HG02642 (cell line): ENCODE measurements around the gene FANCC.

Source experiments
- ATAC-seq: cut with Tn5 transposase; IDR thresholded peaks from one replicate; pipeline ENCODE4 v1.9.1; 2021; ENCODE audit warnings: mild to moderate bottlenecking; ENCODE audit not compliant: unreplicated experiment, poor library complexity

The FANCC gene

DNA sequence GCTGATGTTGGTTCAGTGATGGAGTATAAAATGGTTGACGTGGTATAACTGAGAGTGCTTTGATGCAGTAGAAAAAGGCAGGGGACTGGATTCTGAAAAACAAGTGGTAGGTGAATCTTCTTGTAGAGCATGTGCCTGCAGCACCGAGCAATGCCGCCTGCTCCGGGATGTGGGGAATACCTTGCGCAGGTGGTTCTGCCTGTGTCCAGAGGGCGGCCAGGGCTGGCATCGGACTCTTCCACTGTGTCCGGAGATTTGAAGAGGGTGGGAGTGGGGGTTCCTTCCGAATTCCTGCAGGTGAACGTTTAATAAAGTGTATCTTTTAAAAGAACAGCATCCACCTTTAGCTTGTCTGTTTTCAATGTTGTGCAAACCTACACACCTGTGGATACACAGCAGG lies 238.0 kb downstream of the FANCC start:
- no peak for ATAC-seq

DNA sequence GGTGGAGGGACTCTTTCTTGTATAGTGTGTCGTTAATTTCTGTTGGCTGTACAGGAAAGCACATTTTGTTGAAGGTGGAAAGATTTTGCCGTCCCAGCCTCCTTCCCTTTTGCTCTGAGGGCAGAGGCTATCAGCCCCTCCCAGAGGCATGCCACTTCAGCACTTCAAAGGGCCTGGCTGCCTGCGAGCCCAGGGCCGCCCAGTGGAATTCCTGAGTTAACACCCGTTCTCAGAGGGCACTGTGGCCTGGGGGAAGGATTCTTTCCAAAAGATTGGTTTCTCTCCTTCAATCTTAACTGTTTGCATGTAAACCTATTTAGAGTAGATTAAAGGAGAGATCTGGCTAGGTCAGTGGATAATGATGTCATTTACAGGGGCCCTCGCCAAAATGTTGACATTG lies 238.6 kb downstream of the FANCC start:
- no peak for ATAC-seq

GRCh38 chr9:95078511-95078910 lies 239.0 kb downstream of the FANCC start:
- no peak for ATAC-seq

DNA sequence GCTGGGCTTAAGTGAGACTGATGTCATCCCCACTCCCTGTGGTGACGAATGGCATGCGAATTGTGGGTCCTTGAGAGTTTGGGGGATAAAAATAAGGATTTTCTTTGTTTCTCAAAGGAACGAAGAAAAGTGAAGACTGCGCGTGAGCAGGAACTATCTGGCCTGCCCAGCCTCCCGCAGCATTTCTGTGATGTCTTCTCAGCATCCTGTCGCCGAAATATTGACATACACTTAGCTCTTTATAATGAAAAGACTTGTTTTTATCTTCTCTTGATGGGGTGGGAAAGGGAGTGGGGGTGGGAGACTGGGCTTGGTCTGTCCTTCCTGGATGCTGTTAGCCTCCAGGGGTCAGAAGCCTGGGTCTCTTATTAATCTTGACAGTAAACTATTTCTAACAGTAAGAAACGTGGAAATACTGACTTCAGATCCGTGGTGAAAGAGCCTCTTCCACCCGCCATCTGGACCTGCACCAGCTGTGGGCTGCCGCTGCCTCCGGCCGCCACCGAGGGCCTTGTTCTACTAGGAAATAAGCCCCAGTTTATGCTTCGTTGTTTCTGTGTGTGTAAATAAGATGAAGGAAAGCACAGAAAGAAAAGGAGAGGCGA lies 239.6 kb downstream of the FANCC start:
- no peak for ATAC-seq

DNA sequence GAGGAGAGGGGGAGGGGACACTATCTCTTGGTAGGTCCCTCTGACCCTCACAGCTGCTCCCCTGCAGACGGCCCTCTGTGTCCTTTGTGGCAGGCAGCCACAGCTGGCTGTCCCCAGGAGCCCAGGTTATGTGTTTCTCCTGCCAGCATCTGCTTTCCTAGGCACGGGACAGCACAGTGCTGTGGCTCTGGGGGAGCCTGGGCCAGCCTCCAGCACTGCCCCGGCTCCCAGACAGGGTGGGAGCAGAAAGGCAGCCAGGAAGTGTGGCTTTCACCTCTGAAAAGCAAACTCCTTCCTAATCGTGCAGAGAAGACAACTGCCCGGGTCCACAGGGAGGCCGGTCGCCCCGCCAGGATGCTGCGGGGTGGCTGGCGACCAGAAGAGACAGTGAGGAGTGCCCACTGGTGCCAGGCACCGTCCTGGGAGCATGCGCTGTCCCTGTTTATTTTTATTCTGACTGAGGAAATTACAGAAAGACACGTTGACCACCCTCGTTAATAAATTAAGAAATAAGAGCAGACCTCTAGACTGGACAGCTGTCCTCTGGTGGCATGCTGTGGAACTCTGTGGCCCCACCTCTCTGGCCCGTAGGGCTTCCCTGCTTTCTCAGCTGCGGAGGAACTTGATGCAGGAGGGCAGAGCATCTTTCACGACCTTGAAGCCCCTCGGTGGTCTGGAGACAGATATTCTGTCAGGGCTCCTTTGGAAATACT lies 240.3 kb downstream of the FANCC start:
- no peak for ATAC-seq

- no peak for ATAC-seq
Observed at GRCh38 chr9:95076696-95077052, 240.8 kb downstream of the FANCC start.

DNA sequence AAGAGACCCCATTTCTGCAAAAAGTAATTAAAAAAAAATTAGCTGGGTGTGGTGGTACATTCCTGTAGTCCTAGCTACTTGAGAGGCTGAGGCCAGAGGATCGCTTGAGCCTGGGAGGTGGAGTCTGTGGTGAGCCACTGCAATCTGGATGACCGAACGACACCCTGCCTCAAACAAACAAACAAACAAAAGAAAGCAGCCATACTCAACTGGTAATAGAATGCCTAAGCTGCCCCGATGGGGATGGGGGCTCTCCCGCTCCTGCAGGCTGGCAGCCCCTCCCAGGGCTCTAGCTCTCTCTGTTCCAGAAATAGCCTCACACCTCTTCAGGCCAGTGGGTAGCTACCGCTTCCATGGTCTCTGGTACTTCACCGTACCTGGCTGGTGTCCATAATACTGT lies 241.8 kb downstream of the FANCC start:
- no peak for ATAC-seq

- ATAC-seq, result no peak
Observed at GRCh38 chr9:95074632-95075031, 242.9 kb downstream of the FANCC start.

GRCh38 chr9:95073918-95074317 lies 243.6 kb downstream of the FANCC start:
- no peak for ATAC-seq

GRCh38 chr9:95073042-95073607 lies 244.4 kb downstream of the FANCC start:
- ATAC-seq, result no peak

DNA sequence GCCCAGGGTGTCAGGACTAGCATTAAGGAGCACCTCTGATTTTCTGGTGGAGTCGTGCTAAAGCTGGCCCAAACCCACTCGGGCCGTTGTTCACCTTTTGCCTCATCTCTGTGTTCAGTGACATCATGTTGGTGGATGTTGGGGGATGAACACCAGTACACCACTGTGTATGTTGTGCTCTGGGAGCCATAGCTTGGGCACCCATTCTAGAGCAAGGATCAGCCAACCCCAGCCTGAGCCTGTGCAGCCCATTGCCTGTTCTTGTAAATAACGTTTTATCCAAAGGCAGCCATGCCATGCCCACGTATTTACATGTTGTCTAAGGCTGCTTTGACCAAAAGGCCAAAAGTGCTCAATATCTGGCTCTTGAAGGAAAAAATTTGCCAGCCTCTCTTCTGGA lies 245.6 kb downstream of the FANCC start:
- ATAC-seq, result no peak

DNA sequence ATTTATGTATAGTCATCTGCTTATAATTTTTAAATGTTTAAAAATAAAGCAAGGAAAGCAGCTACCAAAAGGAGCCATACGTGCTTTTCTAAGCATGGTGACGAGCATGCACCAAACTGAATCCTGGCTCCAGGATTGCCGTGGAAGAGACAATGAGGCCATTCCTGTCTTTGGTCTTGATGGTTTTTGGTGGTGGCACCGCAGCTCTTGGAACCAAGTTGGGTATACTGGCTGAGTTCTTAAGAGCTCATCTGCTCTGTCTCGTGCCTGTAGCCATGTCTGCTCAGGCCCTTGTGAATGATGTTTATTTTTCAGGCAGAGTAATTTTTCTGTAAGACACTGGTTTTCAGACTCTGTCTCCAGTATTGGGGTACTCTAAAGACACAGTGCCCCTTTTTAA lies 246.1 kb downstream of the FANCC start:
- ATAC-seq, result no peak

DNA sequence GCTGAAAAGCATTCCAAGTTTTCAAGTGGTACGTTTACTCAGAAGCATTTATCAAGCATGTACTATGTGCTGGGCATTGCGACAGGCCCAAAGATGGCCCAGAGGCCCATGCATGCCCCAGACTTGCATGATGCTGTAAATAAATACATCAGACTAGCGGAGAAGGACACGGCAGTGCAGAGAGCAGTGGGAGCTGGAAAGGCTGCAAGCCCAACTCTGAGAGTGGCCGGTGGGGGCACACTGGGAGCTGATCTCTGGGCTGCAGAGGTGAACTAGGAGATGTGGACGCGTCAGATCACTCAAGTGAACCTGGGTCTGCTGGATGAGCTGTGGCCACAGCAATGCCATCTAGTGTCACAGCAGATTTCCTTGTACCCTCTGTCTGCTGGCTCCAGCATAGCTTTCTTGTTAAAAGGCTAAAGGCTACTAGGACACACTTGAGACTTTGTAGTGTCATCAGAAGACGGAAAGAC lies 246.9 kb downstream of the FANCC start:
- ATAC-seq, result no peak

DNA sequence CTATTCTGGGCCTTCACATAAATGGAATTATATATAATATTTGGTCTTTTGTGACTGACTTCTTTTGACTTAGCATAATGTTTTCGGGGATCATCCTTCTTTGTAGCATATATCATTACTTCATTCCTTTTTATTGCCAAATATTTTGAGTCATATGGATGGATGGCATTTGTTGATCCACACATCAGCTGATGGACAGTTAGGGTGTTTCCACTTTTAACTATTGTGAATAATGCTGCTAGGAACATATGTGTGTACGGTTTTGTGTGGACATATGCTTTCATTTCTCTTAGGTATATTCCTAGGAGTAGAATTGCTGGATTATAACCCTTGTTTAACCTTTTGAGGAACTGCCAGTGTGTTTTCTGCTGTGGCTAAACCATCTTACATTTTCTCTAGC lies 249.6 kb downstream of the FANCC start:
- no peak for ATAC-seq

DNA sequence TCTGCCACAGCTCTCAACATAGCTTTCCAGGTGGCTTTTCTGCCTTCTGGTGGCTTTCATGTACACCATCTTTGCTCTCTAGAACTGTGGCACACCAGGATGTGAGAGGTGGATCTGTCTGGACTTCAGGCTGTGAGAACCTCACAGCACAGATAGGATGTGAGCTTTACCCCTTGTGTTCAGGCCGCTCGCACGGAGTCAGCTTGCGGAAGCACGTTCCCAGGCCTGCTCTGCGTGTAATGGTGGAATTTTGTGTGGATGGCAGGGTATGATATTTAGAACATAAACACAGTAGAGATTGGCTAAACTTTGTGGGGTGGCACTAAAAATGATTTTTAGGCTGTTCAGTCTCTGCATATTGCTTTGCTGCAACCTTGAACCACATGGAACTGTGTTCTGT lies 250.5 kb downstream of the FANCC start:
- no peak for ATAC-seq

GRCh38 chr9:95065224-95065623 lies 252.3 kb downstream of the FANCC start:
- no peak for ATAC-seq

DNA sequence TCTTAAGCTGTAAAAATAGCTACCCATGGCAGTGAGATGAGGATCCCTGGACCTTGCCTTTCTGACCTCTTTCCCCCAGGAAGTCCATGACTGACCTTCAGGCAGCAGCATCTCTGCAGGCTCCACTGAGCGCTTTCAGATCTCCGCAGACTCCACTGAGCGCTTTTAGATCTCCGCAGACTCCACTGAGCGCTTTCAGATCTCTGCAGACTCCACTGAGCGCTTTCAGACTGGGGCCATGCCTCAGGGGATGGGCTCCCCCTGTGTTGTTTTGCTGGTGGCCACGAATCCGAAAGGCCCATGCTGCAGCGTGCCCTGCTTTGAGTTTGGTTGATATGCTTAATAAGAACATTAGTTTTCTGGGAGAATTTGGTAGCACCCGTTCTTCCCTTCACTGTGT lies 254.2 kb downstream of the FANCC start:
- no peak for ATAC-seq

GRCh38 chr9:95062596-95063065 lies 254.9 kb downstream of the FANCC start:
- ATAC-seq, result no peak

DNA sequence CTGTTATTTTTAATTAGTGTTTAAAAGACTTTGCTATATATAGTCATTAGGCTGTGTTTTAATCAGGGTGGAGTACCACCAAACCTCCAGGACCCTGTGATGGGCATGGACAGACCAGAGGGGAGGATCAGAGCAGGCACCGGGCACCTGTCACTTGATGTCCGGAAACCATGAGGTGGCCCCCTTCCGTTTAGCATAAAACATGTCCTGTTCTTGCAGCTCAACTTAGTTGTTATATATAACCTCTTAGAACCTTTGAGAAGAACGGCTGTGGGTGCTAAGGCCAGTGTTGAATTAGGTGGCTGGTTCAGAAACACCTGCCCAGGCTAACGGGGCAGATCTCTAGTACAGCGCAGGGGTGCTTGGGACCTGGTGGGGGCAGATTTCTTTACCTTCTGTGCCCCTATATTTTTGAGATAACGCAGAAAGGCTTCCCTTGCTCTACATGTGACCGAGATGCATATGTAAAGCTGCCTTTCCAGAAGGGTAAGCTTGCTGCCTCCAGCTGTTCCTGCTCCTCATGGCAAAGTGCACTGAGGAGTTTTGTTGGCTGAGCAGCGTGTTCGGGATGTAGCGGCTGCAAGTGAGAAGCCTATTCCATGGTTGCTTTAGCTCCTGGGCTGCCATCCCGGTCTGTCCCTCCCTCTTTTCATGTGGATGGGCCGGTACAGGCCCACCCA lies 255.5 kb downstream of the FANCC start:
- no peak for ATAC-seq

- no peak for ATAC-seq
Observed at GRCh38 chr9:95060916-95061315, 256.6 kb downstream of the FANCC start.

- no peak for ATAC-seq
Observed at GRCh38 chr9:95060234-95060633, 257.3 kb downstream of the FANCC start.
